ENCODE results near the gene EPB41L4A.

The EPB41L4A gene

GRCh38 chr5:112417931-112418658 is 982 bp downstream of the EPB41L4A start:
- H3K4me1 Mint-ChIP-seq = peaks cover 9% of the 10 kb centered on the region
- peak overlapping the region; percentile 79 to 89 (median 85) for H3K4me3 Mint-ChIP-seq
- H3K27me3 Mint-ChIP-seq (ENCODE audit: low read depth) = peaks cover 92% of the 10 kb centered on the region
- H3K36me3 Mint-ChIP-seq (ENCODE audit: low read depth) = no peaks in the 10 kb centered on the region
- peak overlapping the region in 2 of 3 experiments; percentile 21 to 43 for H3K27ac Mint-ChIP-seq
- H3K9me3 Mint-ChIP-seq = no peaks in the 10 kb centered on the region
- TF ChIP-seq CTCF (IDR thresholded peaks at IDR 0.05; ENCODE audit: unreplicated experiment in 3 of 3) = no peak

GRCh38 chr5:112415552-112415951 is 3.5 kb downstream of the EPB41L4A start:
- no peaks in the 10 kb centered on the region for H3K36me3 Mint-ChIP-seq (ENCODE audit: low read depth)
- TF ChIP-seq CTCF (IDR thresholded peaks at IDR 0.05; ENCODE audit: unreplicated experiment in 3 of 3) = no peak
- peaks cover 72% of the 10 kb centered on the region for H3K27me3 Mint-ChIP-seq (ENCODE audit: low read depth)
- peaks cover 16% of the 10 kb centered on the region for H3K4me1 Mint-ChIP-seq
- H3K9me3 Mint-ChIP-seq = no peaks in the 10 kb centered on the region
- no peak overlapping the region for H3K4me3 Mint-ChIP-seq
- no peak overlapping the region for H3K27ac Mint-ChIP-seq

- Mint-ChIP-seq H3K36me3 (ENCODE audit: low read depth) (no peaks in the 10 kb centered on the region), H3K4me1 (peaks cover 16% of the 10 kb centered on the region), H3K27ac (no peak overlapping the region), H3K9me3 (no peaks in the 10 kb centered on the region), H3K27me3 (ENCODE audit: low read depth) (peaks cover 67% of the 10 kb centered on the region), H3K4me3 (no peak overlapping the region)
- no peak for TF ChIP-seq CTCF (IDR thresholded peaks at IDR 0.05; ENCODE audit: unreplicated experiment in 3 of 3)
These were observed 5.5 kb downstream of the EPB41L4A start for GRCh38 chr5:112413611-112414010.

GRCh38 chr5:112412346-112412745 is 6.7 kb downstream of the EPB41L4A start:
- Mint-ChIP-seq H3K9me3 (no peaks in the 10 kb centered on the region), H3K36me3 (ENCODE audit: low read depth) (no peaks in the 10 kb centered on the region), H3K27ac (peak overlapping the region in 2 of 3 experiments; percentile 10 to 32), H3K4me1 (peaks cover 10% of the 10 kb centered on the region), H3K27me3 (ENCODE audit: low read depth) (peaks cover 55% of the 10 kb centered on the region), H3K4me3 (no peak overlapping the region)
- TF ChIP-seq CTCF (IDR thresholded peaks at IDR 0.05; ENCODE audit: unreplicated experiment in 3 of 3) = no peak

- peak overlapping the region in 1 of 3 experiments; percentile 10 for H3K27ac Mint-ChIP-seq
- no peak overlapping the region for H3K4me3 Mint-ChIP-seq
- H3K9me3 Mint-ChIP-seq = no peaks in the 10 kb centered on the region
- peaks cover 15% of the 10 kb centered on the region for H3K4me1 Mint-ChIP-seq
- TF ChIP-seq CTCF (IDR thresholded peaks at IDR 0.05; ENCODE audit: unreplicated experiment in 3 of 3) = no peak
- H3K27me3 Mint-ChIP-seq (ENCODE audit: low read depth) = peaks cover 50% of the 10 kb centered on the region
- H3K36me3 Mint-ChIP-seq (ENCODE audit: low read depth) = no peaks in the 10 kb centered on the region
These were observed 7.2 kb downstream of the EPB41L4A start for GRCh38 chr5:112411903-112412302.

GRCh38 chr5:112407666-112408065 is 11.4 kb downstream of the EPB41L4A start:
- no peaks in the 10 kb centered on the region for H3K9me3 Mint-ChIP-seq
- no peak overlapping the region for H3K4me3 Mint-ChIP-seq
- peaks cover 15% of the 10 kb centered on the region for H3K27me3 Mint-ChIP-seq (ENCODE audit: low read depth)
- no peak for TF ChIP-seq CTCF (IDR thresholded peaks at IDR 0.05; ENCODE audit: unreplicated experiment in 3 of 3)
- no peaks in the 10 kb centered on the region for H3K36me3 Mint-ChIP-seq (ENCODE audit: low read depth)
- peak overlapping the region in 1 of 3 experiments; percentile 15 for H3K27ac Mint-ChIP-seq
- peaks cover 20% of the 10 kb centered on the region for H3K4me1 Mint-ChIP-seq
